Adrenal gland (tissue), 12 donors: ENCODE results near the gene ALDH7A1. TPM values are rescaled to one million over a fixed set of nuclear protein-coding genes. Genes with fewer than 3 reads are reported as not detected.

Source experiments
- DNase-seq, 7 donors: peaks; one replicate each; pipeline ENCODE4 v3.0.0-alpha.2; 2019 to 2020
- H3K27ac ChIP-seq, 5 donors: fragments of 200-600 bp; sonication (generic) in 4 of 5; 1 replicate in 3 of 5; 2 replicates in 2 of 5; pipeline versions ENCODE4 v1.5.1 to v1.8.0; 2016 to 2020; ENCODE audit warnings: mild to moderate bottlenecking in 1 of 5
- H3K27me3 ChIP-seq: fragments of 200-600 bp; 2 replicates; pipeline ENCODE4 v1.8.0; 2021
- H3K36me3 ChIP-seq, 2 donors: fragments of 200-600 bp; replicated peaks in 1 of 2; 1 replicate in 1 of 2; 2 replicates in 1 of 2; pipeline versions ENCODE4 v1.5.1 to v1.8.0; 2018 to 2022
- H3K4me1 ChIP-seq, 2 donors: fragments of 200-600 bp; replicated peaks in 1 of 2; 1 replicate in 1 of 2; 2 replicates in 1 of 2; pipeline versions ENCODE4 v1.5.1 to v1.8.0; 2018 to 2021
- H3K4me3 ChIP-seq, 4 donors: fragments of 200-600 bp; sonication (generic) in 3 of 4; one replicate each; pipeline ENCODE4 v1.5.1; 2016 to 2018
- H3K9me3 ChIP-seq, 3 donors: fragments of 200-600 bp; sonication (generic) in 1 of 3; replicated peaks in 1 of 3; 1 replicate in 2 of 3; 2 replicates in 1 of 3; pipeline versions ENCODE4 v1.5.1 to v1.8.0; 2016 to 2021
- POLR2A ChIP-seq, 2 donors: fragments of 450-650 bp; IDR thresholded peaks; one replicate each; pipeline ENCODE4 v1.6.1; 2017; ENCODE audit warnings: antibody characterized with exemption in 2 of 2, mild to moderate bottlenecking in 2 of 2, moderate library complexity in 1 of 2
- WGBS, 4 donors: extraction: QIAGEN DNeasy Blood & Tissue Kit in 2 of 4; methylation state at CpG; one replicate each; pipeline versions ENCODE4 v1.1.5 to v1.1.7; 2013 to 2017; 5-methylcytosine and 5-hydroxymethylcytosine counted together
- intact Hi-C, 2 donors: fragments of 100-400 bp; cut with DNase I; formaldehyde crosslinking; loops; one replicate each; pipeline versions ENCODE4 v1.14.1 to v1.15.0; 2022 to 2023
- polyA plus RNA-seq, 3 donors: library from polyadenylated mRNA; stranded (reverse); fragments of 200-250 nt in 2 of 3; fragments of 350-450 nt in 1 of 3; fragmentation: Illumina TruSeq in 1 of 3; extraction: RNeasy Lipid Tissue Mini Kit (QIAGEN cat#74804) in 1 of 3; gene quantifications; one replicate each; pipeline ENCODE4 v1.2.3, GENCODE V29; 2013 to 2014
- total RNA-seq, 9 donors: library from RNA; depleted of rRNA in 4 of 9; stranded (reverse); fragments of >200 nt in 4 of 9; fragments of 120-200 nt in 1 of 9; fragmentation: NEBNext Ultra II Directional in 1 of 9; extraction: Animal tissue kit (Norgen Biotek cat#: 25700) in 1 of 9; gene quantifications; one replicate each; pipeline versions ENCODE4 v1.1.0 to v1.2.4, GENCODE V29; 2013 to 2023
- TF ChIP-seq, protein P1 (sequence below), 6 experiments: fragments of 450-650 bp in 4 of 6; fragments of 200-600 bp in 2 of 6; sonication (generic) in 1 of 6; IDR thresholded peaks; 1 replicate in 5 of 6; 2 replicates in 1 of 6; pipeline versions ENCODE4 v1.5.1 to v1.8.0; 2016 to 2021; ENCODE audit warnings: antibody characterized with exemption in 6 of 6, mild to moderate bottlenecking in 2 of 6, moderate library complexity in 1 of 6
- donor health status: healthy with polysubstance abuse.
- donor health status: Bipolar disorder and iron deficiency.
- donor health status: DM: yes; HTN: yes; CAD: no.
- donor health status: DM: no; HTN: no; CAD: no.
- donor health status: DM: no; HTN: no; CAD: no.
- donor health status: DM: yes; HTN: yes; CAD: no.

Gene ALDH7A1
- total and polyA plus RNA-seq, 12 donors, result 34.6 to 112 (median 66.2) TPM

DNA sequence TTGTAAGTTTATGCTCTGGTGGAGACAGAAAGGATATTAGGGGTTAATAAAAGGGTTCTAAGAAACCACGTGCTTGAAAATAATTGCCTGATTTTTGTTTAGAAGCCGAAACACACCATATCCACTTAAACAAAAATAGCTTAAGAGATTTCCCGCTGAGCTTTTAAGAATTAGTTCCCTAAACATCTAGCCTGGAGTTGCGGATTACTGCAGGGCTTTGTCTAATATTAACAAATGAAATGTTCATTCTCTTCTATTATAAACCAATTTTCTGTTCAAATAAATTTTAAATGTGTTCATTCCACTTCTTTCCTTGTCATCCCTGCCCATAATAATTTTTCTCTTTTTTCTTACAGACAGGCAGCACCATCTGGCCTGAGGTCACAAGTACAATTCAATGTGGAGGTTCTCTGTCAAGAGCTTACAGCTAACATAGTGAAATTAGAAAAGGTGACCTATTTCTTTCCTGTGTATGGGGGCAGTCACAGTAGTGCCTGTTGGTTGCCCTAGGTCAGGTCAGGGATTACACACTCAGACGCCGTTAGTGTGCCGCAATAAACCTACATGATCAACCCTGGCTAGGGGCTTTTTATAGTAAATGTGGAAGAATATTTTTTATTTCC is 106.5 kb downstream of the ALDH7A1 start:
- no peak overlapping the region for H3K4me3 ChIP-seq
- no peak for DNase-seq
- no peaks in the 10 kb centered on the region for H3K27me3 ChIP-seq
- peak overlapping the region; percentile 1 to 64 (median 34) for H3K27ac ChIP-seq
- peaks cover 0 to 76% of the 10 kb centered on the region in 2 donors for H3K36me3 ChIP-seq
- no peak for TF ChIP-seq POLR2A (IDR thresholded peaks at IDR 0.05)
- TF ChIP-seq, protein P1, sequence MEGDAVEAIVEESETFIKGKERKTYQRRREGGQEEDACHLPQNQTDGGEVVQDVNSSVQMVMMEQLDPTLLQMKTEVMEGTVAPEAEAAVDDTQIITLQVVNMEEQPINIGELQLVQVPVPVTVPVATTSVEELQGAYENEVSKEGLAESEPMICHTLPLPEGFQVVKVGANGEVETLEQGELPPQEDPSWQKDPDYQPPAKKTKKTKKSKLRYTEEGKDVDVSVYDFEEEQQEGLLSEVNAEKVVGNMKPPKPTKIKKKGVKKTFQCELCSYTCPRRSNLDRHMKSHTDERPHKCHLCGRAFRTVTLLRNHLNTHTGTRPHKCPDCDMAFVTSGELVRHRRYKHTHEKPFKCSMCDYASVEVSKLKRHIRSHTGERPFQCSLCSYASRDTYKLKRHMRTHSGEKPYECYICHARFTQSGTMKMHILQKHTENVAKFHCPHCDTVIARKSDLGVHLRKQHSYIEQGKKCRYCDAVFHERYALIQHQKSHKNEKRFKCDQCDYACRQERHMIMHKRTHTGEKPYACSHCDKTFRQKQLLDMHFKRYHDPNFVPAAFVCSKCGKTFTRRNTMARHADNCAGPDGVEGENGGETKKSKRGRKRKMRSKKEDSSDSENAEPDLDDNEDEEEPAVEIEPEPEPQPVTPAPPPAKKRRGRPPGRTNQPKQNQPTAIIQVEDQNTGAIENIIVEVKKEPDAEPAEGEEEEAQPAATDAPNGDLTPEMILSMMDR (IDR thresholded peaks at IDR 0.05), result no peak
- H3K4me1 ChIP-seq, result peaks cover 6 to 40% of the 10 kb centered on the region in 2 donors
- no peaks in the 10 kb centered on the region for H3K9me3 ChIP-seq
- intact Hi-C loops, result no loop called here
- 74 to 83% (median 81%) methylated on average over 7 of the region's 7 CpGs for WGBS, 4 donors

DNA sequence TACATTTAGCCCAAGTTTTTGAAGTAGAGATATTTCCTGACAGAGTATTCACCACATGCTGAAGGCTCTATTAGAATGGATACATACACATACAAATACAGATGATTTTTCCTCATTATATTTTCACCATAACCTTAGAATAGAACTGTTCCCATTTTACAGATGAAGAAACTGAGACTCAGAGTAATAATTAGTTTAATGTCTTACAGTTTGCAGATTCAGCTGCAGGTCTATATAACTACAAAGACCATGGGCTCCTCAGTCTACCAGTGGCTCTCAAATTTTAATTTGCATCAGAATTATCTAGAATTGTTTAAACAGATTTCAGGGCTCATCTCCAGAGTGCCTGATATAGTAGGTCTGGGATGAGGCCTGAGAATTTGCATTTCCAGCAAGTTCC is 107.4 kb downstream of the ALDH7A1 start:
- H3K36me3 ChIP-seq, result peaks cover 0 to 71% of the 10 kb centered on the region in 2 donors
- TF ChIP-seq POLR2A (IDR thresholded peaks at IDR 0.05), result no peak
- TF ChIP-seq, protein P1 (IDR thresholded peaks at IDR 0.05), result no peak
- H3K27me3 ChIP-seq, result no peaks in the 10 kb centered on the region
- no peak overlapping the region for H3K4me3 ChIP-seq
- no peaks in the 10 kb centered on the region for H3K9me3 ChIP-seq
- no peak for DNase-seq
- peaks cover 6 to 33% of the 10 kb centered on the region in 2 donors for H3K4me1 ChIP-seq
- H3K27ac ChIP-seq, result peak overlapping the region in 2 of 5 donors; percentile 32 to 64
- intact Hi-C loops, result no loop called here

DNA sequence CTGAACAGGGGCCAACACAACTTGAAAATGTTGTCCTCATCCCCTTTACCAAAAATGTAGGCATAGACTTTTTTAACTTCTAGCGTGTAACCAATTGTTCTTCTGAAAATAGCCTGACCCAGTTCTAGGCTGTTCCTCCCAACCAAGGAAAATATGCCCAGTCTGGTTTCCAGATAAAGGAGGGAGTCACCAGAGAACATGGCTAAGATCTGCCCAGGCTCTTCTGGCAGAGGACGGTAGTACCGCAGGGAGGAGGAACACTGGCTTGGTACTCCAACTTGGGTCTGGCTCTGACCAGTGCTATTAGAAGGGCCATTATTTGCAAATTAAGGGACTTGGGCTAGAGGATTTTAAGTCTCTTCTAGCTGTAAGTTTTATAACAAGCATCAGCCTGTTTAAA is 108.7 kb downstream of the ALDH7A1 start:
- peak in 1 of 7 donors; percentile 33 for DNase-seq
- H3K4me3 ChIP-seq, result no peak overlapping the region
- H3K27me3 ChIP-seq, result no peaks in the 10 kb centered on the region
- peak overlapping the region in 3 of 5 donors; percentile 17 to 38 (median 35) for H3K27ac ChIP-seq
- peaks cover 6 to 33% of the 10 kb centered on the region in 2 donors for H3K4me1 ChIP-seq
- TF ChIP-seq POLR2A (IDR thresholded peaks at IDR 0.05), result no peak
- TF ChIP-seq, protein P1 (IDR thresholded peaks at IDR 0.05), result peak in 1 of 6 experiments; percentile 14
- no peaks in the 10 kb centered on the region for H3K9me3 ChIP-seq
- 49 to 81% (median 54%) methylated on average over 3 of the region's 3 CpGs for WGBS, 4 donors
- H3K36me3 ChIP-seq, result peaks cover 0 to 68% of the 10 kb centered on the region in 2 donors
- intact Hi-C loops, result no loop called here

DNA sequence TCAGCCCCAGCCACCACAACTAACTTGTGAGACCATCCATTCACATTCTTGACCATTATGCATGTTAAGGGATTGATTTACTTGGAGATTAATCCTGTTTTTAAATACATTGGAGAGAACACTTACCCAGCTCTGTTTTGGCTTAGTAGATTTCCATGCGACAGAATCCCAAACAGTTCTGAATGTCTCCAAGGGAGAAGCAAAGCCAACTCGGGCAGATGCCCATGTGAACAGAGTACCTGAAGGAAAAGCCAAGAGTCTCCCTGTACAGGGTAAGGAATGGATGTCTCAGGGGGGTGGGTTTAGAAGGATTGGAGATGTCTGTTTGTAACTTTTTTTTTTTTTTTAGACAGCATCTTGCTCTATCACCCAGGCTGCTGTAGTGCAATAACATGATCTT is 110.8 kb downstream of the ALDH7A1 start:
- Histone ChIP-seq H3K9me3 (no peaks in the 10 kb centered on the region), H3K27ac (no peak overlapping the region), H3K27me3 (no peaks in the 10 kb centered on the region), H3K4me1 (peaks cover 6 to 33% of the 10 kb centered on the region in 2 donors), H3K4me3 (no peak overlapping the region), H3K36me3 (peaks cover 0 to 72% of the 10 kb centered on the region in 2 donors)
- DNase-seq, result no peak
- intact Hi-C loops, result no loop called here
- TF ChIP-seq, protein P1 (IDR thresholded peaks at IDR 0.05), result no peak
- no peak for TF ChIP-seq POLR2A (IDR thresholded peaks at IDR 0.05)
- 95 to 100% (median 96%) methylated on average over 2 of the region's 2 CpGs for WGBS, 4 donors
